GM18505 (cell line): ENCODE results near the gene MMP11.

Experiments
- ATAC-seq: cut with Tn5 transposase; IDR thresholded peaks from one replicate; pipeline ENCODE4 v1.9.1; 2021; ENCODE audit not compliant: unreplicated experiment
- POLR2A ChIP-seq: IDR thresholded peaks from 4 replicates; pipeline ENCODE4 v1.6.1; 2011; ENCODE audit warnings: borderline replicate concordance; ENCODE audit not compliant: insufficient read depth, insufficient read length; ENCODE audit errors: extremely low read depth

Gene MMP11

GRCh38 chr22:23828800-23829680 is 56.4 kb downstream of the MMP11 start:
- no peak for ATAC-seq
- no peak for TF ChIP-seq POLR2A

GRCh38 chr22:23829845-23830372 is 57.3 kb downstream of the MMP11 start:
- TF ChIP-seq POLR2A: no peak
- ATAC-seq: no peak

DNA sequence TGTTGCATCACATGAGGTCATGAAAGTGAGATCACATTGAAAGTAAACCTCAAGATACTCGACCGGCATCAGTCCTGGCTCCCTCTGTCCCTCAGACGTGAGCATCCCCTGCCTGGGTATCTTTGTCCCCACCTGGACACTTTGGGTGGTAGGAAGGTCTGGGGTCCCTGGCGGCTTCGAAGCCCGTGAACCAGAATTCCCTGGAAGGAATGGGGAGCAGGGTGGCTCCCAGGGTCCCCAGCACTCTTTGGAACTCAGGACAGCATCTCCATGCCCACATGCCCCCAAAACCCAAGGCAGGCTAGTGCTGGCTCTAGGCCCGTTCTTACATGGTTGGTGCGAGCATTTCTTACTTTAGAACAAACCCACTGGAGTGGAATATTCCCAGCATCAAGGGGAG is 58.6 kb downstream of the MMP11 start:
- no peak for ATAC-seq
- no peak for TF ChIP-seq POLR2A

- no peak for TF ChIP-seq POLR2A
- ATAC-seq: no peak
Observed at GRCh38 chr22:23831781-23832180, 59.1 kb downstream of the MMP11 start.

- ATAC-seq: no peak
Observed at GRCh38 chr22:23832226-23833016, 59.8 kb downstream of the MMP11 start.

GRCh38 chr22:23833017-23833751 is 60.5 kb downstream of the MMP11 start:
- ATAC-seq: no peak
- TF ChIP-seq POLR2A: no peak

More at GRCh38 chr22:23832226-23833016, 59.8 kb downstream of the MMP11 start:
- no peak for TF ChIP-seq POLR2A
